HG03565 (cell line): ENCODE measurements around the gene ZSCAN30.
A peak's percentile ranks its signal among the peaks of the same experiment; 100 is the strongest.

Experiments used
- ATAC-seq: cut with Tn5 transposase; IDR thresholded peaks from one replicate; pipeline ENCODE4 v1.9.1; 2021; ENCODE audit warnings: mild to moderate bottlenecking, moderate library complexity; ENCODE audit not compliant: unreplicated experiment

Gene ZSCAN30

DNA sequence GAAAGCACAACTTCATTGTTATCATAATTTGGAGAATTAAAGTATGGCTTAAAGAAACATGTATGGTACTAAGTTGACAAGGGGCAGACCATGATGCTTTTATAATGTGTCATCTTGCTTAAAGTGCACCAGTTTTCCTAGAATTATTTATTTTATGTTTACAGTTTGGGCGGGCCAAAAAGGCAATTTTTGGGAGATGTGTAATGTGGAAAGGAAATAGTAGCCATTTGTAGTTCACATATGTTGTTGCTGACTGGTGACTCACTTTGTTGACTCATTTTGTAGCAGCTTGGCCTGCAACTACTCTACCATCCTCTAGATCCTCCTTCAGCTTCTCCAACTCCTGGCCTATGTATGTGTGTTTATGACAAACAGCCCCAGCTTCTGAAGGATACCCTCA is 7.7 kb downstream of the ZSCAN30 start:
- no peak for ATAC-seq

DNA sequence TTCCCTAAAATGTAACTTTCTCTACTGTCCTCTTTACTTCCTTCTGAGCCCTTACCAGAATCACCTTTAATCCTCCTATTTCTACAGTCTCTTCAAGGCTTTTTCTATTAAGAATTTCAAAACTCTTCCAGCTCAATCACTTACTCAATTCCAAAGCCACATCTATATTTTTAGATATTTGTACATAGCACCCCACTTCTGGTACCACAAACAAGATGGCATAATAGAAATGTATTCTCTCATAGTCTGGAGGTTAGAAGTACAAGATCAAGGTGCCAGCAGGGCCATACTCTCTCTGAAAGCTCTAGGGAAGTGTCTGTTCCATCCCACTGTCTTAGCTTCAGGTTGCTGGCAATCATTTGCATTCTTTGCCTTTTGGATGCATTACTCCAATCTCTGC is 11.1 kb downstream of the ZSCAN30 start:
- ATAC-seq: no peak

DNA sequence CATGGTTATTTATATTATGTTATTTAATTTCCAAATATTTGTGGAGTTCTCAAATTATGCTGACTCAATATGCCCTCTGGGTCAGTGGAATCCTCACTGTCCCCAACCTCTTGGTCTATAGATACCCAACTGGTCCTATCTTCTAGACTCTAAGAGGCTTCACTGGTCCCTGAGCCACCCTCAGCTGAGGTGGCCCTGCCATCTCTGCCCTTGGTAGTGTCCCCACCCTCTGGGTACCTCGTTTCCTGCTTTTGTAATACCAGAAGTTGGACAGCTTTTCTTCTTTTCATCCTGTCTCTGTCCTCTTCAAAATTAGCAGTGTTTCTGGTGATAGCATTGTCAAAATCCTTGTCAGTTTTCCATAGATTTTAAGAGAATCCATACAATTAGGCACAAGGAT is 11.9 kb downstream of the ZSCAN30 start:
- ATAC-seq: no peak

- no peak for ATAC-seq
These were observed 12.4 kb downstream of the ZSCAN30 start for GRCh38 chr18:35277633-35278032.

DNA sequence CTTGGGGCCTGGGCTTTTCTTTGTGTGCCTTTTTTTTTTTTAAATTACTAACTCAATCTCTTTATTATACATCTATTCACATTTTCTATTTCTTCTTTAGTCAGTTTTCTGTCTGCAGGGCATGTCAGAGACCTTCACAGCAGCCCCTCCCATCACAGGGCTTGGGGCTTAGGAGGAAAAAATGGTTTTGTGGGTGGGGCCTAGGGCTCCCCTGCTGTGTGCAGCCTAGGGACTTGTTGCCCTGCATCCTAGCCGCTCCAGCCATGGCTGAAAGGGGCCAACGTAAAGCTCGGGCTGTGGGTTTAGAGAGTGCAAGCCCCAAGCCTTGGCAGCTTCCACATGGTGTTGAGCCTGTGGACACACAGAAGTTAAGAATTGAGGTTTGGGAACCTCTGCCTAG is 13.8 kb downstream of the ZSCAN30 start:
- no peak for ATAC-seq

DNA sequence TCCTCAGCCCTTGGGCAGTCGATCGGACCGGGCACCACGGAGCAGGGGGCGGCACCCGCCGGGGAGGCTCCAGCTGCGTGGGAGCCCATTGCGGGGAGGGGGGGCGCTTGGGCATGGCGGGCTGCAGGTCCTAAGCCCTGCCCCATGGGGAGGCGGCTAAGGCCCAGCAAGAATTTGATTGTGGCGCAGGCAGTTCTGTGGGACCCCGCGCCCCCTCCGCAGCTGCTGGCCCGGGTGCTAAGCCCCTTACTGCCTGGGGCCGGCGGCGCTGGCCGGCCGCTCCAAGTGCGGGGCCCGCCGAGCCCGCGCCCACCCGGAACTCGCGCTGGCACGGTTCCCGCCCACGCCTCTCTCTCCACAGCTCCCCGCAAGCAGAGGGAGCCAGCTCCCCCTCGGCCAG is 18.4 kb downstream of the ZSCAN30 start:
- ATAC-seq: no peak

- no peak for ATAC-seq
These were observed 21.2 kb downstream of the ZSCAN30 start for GRCh38 chr18:35268821-35269220.

DNA sequence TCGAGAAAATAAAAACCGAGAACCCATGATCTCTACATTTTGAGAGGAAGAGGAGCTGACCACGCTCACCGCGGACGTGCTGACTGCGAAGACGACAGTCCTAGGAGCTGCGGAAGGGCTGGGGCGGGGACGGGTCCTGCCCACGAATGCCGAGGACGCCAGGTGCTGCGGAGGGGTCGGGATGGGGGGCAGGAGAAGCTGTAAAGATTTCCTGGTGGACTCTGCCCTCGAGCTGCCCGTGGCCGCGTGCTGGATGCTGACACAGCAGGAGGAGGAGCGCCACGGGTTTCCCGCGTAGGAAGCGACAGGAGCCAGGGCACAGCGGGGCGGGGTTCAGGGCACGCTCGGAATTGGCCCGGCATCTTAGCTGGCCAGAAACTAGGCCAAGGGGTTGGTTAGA is 22.2 kb downstream of the ZSCAN30 start:
- ATAC-seq: no peak

GRCh38 chr18:35267161-35267651 is 22.8 kb downstream of the ZSCAN30 start:
- ATAC-seq: no peak

GRCh38 chr18:35264409-35264808 is 25.6 kb downstream of the ZSCAN30 start:
- no peak for ATAC-seq

DNA sequence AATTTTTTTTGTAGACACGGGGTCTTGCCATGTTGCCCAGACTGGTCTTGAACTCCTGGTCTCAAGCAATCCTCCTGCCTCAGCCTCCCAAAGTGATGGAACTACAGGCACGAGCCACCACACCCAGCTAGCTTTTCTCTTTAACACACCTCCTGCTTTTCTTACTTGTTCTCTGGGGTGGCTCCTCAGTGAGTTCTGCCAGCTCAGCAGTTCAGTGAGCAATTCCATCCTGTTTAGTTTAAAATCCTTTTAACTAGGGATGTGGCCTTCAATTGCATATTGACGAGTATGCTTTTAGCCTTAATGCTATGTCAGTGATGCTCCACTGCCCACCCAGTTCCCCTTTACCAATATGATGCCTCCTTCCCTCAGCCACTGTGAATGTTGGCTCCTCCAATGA is 33.1 kb downstream of the ZSCAN30 start:
- ATAC-seq: no peak

DNA sequence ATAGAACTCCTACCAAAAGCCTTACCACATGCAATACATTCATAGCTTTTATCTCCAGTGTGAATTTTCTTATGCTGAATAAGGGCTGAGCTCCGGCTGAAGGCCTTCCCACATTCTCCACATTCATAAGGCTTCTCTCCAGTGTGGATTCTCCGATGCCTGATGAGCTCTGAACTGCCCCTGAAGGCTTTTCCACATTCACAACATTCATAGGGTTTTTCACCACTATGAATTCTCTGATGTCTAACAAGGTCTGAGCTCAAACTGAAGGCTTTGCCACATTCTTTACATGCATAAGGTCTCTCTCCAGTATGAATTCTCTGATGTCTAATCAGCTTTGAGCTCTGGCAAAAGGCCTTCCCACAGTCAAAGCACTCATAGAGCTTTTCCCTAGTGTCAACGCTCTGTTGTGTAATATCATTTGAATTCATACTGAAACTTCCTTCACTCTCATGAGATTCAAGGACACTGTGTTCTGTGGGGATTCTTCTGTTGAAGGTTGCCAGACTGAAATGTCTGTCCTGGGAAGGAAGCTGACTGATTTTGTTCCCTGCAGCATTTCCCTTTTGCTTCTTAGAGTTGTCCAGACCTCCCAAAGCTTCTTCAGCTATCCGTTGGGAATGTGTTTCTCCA is 36.3 kb downstream of the ZSCAN30 start:
- no peak for ATAC-seq

DNA sequence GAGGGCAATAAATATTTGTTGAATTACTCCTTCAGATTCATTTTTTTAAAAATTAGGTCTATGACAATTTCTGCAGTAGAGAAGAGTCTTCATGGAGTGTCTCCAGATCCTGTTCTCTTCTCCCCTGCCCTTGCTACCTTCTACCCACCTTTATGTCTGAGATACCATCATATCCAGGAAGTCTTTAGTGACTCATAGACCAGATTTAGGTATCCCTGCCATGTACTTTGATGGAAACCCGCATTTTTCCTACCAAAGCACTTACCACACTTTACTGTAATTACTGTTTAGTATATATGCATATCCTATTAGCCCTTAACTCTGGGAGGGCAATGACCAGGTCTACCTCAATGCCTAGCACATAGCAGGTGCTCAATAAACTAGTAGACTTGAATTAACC is 37.6 kb downstream of the ZSCAN30 start:
- no peak for ATAC-seq

GRCh38 chr18:35248429-35248828 is 41.6 kb downstream of the ZSCAN30 start:
- no peak for ATAC-seq

GRCh38 chr18:35247412-35248249 is 42.4 kb downstream of the ZSCAN30 start:
- ATAC-seq: no peak

DNA sequence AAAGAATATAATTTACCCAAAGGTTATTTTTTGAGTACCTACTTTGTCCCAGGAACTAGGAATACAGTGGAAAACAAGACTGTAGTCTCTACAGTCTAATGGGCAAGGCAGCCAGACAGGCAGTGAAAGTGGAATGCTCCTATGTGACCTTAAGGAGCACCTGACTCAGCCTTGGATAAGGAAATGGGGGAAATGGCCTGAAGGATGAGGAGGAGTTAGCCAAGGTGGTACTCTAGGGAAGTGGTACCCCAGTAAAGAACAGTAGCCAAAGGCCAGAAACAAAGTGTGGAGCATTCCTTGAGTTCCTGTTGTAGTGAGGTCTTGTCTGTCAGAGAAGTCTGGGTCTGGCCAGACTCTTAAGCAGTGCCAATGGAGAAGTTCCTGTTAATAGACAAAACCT is 43.2 kb downstream of the ZSCAN30 start:
- ATAC-seq: no peak

DNA sequence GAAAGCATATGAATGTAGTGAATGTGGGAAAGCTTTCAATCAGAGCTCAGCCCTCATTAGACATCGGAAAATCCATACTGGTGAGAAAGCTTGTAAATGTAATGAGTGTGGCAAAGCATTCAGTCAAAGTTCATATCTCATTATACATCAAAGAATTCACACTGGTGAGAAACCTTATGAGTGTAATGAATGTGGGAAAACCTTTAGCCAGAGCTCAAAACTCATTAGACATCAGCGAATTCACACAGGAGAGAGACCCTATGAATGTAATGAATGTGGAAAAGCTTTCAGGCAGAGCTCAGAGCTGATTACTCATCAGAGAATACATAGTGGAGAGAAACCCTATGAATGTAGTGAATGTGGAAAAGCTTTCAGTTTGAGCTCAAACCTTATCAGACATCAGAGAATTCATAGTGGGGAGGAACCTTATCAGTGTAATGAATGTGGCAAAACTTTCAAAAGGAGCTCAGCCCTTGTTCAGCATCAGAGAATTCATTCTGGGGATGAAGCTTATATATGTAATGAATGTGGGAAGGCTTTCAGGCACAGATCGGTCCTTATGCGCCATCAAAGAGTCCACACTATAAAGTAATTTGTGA is 44.2 kb downstream of the ZSCAN30 start:
- ATAC-seq: no peak

- no peak for ATAC-seq
These were observed 45.4 kb downstream of the ZSCAN30 start for GRCh38 chr18:35244671-35245070.

GRCh38 chr18:35242426-35242825 is 47.6 kb downstream of the ZSCAN30 start:
- no peak for ATAC-seq

- no peak for ATAC-seq
These were observed 48.6 kb downstream of the ZSCAN30 start for GRCh38 chr18:35241448-35241804.

DNA sequence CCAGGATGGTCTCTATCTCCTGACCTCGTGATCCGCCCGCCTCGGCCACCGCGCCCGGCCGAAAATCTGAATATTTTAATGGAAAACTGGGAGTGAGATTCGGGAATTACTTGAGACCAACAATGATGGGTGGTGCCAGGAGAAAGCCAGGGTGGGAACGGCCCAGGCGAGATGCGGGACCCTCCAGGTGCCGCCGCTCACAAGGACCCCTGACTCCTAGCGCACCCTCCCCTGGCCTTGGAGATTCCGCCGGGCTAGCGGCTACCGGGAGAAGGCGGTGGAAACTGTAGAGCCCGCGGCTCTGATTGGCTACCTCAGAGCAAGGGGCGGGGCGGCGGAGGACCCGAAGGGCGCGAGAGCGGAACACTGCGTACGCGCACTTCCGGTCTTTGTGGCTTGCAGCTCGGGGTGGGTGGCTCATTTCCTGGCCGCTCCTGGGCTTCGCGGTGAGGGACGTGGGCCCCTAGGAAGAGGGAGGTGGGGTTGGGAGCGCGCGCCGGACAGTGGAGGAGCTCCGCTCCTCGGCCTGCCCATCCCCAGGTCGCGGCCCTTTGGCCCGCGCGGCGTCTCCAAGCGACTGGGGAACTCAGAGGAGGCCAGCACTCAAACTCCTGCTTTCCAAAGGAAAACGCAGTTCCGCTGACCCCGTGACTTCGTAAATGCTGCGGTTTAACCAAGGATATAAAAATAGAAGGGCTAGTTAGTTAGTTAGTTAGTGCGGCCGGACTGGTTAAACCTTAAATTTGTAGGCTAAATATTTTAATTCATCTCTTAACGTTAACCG is 49.2 kb downstream of the ZSCAN30 start, which contains the start of gene ZNF397:
TSS of gene ZNF397 (plus strand) at position 371 of the 784 bp plus-strand sequence. CDS start 1,437 bp downstream, outside the sequence.
- peak; percentile 97 for ATAC-seq
